HG02885 (cell line): ENCODE results near the gene PCGF2.

Source experiments
- ATAC-seq: cut with Tn5 transposase; IDR thresholded peaks from one replicate; pipeline ENCODE4 v1.9.1; 2021; ENCODE audit warnings: mild to moderate bottlenecking; ENCODE audit not compliant: unreplicated experiment, poor library complexity

Gene PCGF2

DNA sequence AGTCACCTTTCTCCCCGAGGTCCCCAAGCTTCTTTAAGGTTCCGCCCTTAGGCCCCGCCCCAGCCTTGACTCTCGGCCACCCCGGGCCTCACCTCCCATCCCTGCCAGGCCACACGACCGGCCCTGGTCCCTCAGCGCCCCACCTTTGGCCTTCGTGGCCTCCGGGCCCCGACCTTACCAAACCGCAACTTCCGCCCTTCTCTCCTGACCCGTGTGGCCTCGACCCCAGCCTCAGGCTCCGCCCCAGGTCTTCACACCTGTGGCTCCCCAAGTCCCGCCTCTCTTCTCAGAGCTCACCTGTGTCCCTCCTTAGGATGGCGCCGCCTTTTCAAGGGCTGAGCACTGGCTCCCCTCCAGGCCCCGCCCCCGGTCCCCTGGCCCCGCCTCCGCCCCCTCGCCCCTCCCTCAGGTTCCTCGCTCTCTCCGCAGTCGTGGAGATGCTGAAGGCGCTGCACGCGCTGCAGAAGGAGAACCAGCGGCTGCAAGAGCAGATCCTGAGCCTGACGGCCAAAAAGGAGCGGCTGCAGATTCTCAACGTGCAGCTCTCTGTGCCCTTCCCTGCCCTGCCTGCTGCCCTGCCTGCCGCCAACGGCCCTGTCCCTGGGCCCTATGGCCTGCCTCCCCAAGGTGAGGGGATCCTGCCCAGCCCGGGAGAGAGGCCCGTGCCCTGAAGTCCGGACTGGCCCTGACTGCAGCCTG is 28.0 kb downstream of the PCGF2 start:
- no peak for ATAC-seq

GRCh38 chr17:38719289-38719942 is 28.7 kb downstream of the PCGF2 start:
- ATAC-seq = no peak

GRCh38 chr17:38717139-38717745 is 30.9 kb downstream of the PCGF2 start:
- no peak for ATAC-seq

DNA sequence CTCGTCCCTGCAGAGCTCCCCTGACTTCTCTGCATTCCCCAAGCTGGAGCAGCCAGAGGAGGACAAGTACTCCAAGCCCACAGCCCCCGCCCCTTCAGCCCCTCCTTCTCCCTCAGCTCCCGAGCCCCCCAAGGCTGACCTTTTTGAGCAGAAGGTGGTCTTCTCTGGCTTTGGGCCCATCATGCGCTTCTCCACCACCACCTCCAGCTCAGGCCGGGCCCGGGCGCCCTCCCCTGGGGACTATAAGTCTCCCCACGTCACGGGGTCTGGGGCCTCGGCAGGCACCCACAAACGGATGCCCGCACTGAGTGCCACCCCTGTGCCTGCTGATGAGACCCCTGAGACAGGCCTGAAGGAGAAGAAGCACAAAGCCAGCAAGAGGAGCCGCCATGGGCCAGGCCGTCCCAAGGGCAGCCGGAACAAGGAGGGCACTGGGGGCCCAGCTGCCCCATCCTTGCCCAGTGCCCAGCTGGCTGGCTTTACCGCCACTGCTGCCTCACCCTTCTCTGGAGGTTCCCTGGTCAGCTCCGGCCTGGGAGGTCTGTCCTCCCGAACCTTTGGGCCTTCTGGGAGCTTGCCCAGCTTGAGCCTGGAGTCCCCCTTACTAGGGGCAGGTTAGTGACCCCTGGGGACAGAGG is 31.6 kb downstream of the PCGF2 start:
- no peak for ATAC-seq

DNA sequence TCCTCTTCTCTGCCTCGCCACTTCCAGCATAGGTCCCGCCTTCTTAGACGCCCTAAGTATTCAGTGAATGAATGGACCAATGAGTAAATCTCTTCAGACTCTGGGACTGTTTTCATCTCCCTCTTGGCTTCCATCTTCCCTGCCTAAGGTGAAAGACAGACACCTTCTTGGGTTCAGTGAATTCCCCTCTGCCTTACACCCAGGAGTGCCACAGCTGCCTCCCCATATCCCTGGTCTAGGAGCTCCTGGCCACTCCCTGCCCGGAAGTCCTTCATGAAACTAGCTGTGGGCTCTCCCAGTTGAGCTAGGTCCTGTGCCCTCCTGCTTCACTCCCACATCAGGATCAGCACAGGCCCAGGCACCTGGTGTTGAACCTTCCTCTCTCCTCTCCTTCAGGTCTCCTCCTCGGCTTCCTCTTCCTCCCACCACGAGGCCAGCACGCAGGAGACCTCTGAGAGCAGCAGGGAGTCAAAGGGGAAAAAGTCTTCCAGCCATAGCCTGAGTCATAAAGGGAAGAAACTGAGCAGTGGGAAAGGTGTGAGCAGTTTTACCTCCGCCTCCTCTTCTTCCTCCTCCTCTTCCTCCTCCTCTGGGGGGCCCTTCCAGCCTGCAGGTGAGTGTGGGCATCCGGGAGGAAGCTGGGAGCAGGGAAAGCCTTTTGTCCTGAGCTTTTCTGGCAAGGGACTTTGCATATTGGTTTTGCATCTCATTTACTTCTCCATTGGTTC is 32.8 kb downstream of the PCGF2 start:
- ATAC-seq = no peak

- no peak for ATAC-seq
These were observed 34.6 kb downstream of the PCGF2 start for GRCh38 chr17:38713456-38714075.

DNA sequence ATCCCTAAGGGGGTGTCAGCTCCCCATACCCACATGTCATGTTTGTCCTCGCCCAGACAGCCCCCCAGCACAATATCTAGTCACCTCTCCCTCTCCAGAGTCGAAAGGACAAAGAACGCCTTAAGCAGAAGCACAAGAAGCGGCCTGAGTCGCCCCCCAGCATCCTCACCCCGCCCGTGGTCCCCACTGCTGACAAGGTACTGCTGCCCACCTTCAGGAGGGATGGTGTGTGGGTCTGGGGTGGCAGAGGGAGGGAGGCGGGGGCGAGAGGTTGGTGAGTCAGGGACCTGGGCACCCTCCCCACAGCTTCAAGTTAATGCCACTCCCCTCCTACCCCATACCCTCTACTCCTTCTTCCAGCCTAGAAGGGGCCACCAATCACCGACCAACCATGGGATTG is 35.5 kb downstream of the PCGF2 start:
- no peak for ATAC-seq

DNA sequence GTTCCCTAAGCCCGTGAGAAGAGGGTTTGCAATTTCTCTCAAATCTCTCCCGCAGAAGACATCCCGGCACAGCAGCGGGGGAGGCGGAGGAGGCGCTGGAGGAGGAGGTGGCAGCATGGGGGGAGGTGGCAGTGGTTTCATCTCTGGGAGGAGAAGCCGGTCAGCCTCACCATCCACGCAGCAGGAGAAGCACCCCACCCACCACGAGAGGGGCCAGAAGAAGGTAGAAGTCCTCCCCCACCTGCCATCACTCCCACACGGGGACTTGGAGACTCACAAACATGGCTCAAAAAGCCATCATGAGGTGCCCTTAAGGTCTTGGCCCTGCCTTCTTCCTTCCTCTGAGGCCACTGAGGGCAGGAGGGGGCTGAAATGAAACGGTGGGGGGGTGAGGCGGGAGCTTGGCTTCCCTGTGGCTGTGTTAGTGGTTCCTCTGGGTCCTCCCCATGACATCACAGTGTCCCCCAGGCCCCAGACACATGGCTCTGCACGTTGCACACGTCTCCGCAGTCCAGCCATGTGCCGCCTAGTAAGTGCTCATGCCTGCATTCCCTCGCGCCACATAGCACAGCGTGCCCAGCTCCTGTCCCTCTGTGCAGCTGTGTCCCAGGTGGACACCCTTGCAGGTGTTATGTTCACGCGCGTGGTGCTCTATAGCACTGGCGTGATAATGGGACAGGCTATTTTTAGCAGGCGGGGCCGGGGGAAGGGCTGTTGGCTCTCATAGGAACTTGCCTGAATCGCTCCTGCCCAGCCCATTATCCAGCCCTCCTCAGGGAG is 36.2 kb downstream of the PCGF2 start:
- ATAC-seq = no peak

DNA sequence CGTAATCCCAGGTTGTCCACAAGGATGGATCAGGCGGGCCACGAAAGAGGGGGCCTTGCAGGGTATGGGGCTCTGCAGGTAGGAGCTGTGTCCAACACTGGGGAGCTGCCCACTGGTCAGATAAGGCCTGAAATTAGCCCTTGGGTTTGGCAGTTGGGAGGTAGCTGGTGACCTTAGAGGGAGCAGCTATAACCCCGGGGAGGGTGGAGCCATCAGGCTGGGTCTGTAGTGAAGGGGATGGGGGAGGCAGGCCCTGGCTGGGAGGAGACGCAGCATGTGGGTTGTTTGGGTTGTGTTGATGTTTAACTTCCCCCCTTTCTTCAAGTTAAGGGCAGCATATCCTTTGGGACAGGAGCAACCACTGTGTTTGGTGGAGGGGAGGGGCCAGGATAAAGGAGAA is 37.2 kb downstream of the PCGF2 start:
- ATAC-seq = no peak

DNA sequence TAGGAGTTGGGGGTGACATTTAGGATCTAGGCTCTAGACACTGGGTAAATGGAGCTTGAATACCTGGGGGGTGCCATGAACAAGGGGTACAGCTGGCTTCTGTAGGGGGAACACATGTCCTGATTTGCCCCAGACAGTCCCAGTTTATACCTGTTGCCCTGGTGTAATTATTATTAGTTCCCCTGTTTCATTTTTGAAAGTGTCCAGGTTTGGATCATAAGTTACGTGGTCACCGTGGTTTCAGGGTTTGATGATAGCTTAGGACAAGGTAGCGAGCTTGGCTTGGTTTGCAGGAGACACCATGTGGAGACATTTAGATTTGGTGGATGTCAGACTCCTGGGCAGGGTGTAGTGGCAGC is 37.6 kb downstream of the PCGF2 start:
- ATAC-seq = no peak

DNA sequence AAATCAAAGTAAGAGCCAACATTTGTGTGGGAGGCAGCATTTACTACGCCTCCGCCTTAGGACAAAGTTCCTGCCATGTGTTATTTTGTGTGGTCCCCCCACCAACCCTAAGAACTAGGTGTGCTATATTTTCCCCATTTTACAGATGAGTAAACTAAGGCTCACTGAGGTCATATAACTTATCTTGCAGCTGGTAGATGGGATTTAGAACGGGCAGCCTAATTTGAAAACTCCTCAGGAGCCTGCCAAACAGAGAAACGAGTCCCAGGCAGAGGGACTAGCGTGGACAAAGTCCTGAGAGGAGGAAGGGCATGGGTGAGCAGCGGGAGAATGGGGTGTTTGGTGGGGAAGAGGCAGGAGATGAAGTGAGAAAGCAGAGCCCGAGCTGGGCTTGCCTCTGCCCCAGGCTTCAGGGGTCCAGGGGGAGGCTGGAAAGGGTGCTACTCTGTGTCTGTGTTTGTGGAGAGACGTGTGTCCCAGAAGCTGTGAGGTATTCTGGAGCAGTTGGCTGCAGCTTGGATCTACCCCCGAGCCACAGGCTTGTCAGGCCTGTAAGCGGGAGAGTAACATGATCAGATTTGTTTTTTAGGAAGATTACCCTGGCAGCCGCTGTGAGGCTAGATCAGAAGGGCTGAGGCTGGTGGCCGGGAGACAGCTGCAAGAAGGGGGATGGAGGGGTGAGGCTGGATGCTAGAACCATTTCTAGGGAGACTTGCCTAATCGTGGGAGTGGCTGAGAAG is 38.1 kb downstream of the PCGF2 start:
- ATAC-seq = no peak

DNA sequence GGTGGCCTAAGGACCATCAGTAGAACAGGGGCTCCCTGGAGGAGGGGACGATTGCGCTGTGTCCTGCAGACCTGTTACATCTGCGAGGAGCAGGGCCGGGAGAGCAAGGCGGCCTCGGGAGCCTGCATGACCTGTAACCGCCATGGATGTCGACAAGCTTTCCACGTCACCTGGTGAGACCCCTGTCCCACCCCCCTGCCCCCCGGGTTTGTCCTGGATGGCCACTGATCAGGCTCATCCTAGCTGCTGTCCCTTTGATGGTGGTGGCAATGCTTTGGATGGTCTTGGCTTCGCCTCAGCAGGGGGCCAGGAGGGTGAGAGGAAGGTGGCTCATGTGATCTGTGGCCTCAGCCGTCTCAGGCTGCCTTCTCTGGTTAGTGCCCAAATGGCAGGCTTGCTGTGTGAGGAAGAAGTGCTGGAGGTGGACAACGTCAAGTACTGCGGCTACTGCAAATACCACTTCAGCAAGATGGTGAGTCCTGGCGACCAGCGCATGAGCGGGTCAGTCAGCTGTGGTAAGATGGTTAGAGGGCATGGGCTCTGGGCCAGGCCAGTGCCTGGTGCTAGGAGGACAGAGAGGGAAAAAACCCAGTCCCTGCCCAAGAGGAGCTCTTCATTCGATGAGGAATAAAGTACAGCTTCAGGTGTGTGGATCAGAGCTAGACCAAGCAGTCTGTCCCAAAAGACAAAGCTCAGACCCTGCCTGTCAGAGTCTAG is 38.9 kb downstream of the PCGF2 start:
- ATAC-seq = no peak

DNA sequence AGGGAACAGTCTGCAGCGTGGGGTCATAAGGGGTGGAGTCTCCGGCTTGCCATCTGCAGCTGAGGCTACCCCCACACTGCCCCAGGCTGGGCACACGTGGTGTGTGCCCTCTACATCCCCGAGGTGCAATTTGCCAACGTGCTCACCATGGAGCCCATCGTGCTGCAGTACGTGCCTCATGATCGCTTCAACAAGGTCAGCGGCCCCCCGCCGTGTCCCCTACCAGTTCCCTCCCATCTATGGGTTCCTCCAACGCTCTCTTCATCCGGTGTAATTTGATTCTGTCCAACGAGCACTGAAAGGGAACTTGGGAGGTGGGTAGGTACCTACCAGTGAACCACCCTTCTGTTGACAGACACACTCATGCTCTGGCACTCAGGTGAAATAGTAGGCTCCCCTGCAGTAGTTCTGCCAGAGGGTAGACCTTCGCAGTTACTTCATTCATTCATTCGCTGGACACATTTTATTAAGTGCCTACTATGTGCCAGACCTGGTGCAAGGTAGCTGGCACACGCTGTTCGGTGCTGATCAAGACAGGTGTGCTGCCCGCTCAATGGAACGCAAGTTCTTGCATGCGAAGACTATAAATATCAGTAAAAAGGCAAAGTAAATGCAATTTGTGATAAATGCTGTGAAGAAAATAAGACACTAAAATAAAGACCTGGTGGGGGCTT is 40.3 kb downstream of the PCGF2 start:
- ATAC-seq = no peak

GRCh38 chr17:38706505-38707216 is 41.5 kb downstream of the PCGF2 start:
- ATAC-seq = no peak

- ATAC-seq = no peak
These were observed 42.2 kb downstream of the PCGF2 start for GRCh38 chr17:38705803-38706504.

GRCh38 chr17:38705523-38705802 is 42.7 kb downstream of the PCGF2 start:
- ATAC-seq = no peak
